ENCODE results near the gene RNF17.
"Not testable (repeated sequence)": the region's sequence is repeated elsewhere in the genome, so short reads cannot be mapped to it uniquely, and the experiment has no call there.

Gene RNF17

GRCh38 chr13:24723206-24723605 lies 40.8 kb upstream of the RNF17 start:
- no peak overlapping the region for H3K27ac ChIP-seq
- TF ChIP-seq CTCF (conservative IDR thresholded peaks at IDR 0.05; ENCODE audit: low read depth): no peak
- ChIA-PET POLR2A (ENCODE audit: low non-redundant PET) (no interaction called here), CTCF (interaction anchor here (0.7 kb wide), 1 partner anchor 30 kb away, joined by 3 read pairs; no protein-coding TSS in a partner anchor)
- no peak for DNase-seq (ENCODE audit: low spot score)

- CTCF ChIA-PET: interaction anchor here (0.8 kb wide), 1 partner anchor 444 kb away, joined by 5 read pairs; no protein-coding TSS in a partner anchor
- no peak for TF ChIP-seq CTCF (conservative IDR thresholded peaks at IDR 0.05; ENCODE audit: low read depth)
- no peak overlapping the region for H3K27ac ChIP-seq
- POLR2A ChIA-PET (ENCODE audit: low non-redundant PET): no interaction called here
- DNase-seq (ENCODE audit: low spot score): no peak
Measured at GRCh38 chr13:24724714-24725113, 39.3 kb upstream of the RNF17 start.

- H3K27ac ChIP-seq: no peak overlapping the region
- ChIA-PET CTCF (interaction anchor here (2.5 kb wide), 1 partner anchor 120 kb away, joined by 12 read pairs; no protein-coding TSS in a partner anchor), POLR2A (ENCODE audit: low non-redundant PET) (no interaction called here)
- DNase-seq (ENCODE audit: low spot score): no peak
- no peak for TF ChIP-seq CTCF (conservative IDR thresholded peaks at IDR 0.05; ENCODE audit: low read depth)
Measured at GRCh38 chr13:24725379-24725778, 38.6 kb upstream of the RNF17 start.

- peak; percentile 76 for TF ChIP-seq CTCF (conservative IDR thresholded peaks at IDR 0.05; ENCODE audit: low read depth)
- POLR2A ChIA-PET (ENCODE audit: low non-redundant PET): no interaction called here
Measured at GRCh38 chr13:24727731-24728601, 36.0 kb upstream of the RNF17 start.

GRCh38 chr13:24730873-24731567 lies 32.9 kb upstream of the RNF17 start:
- DNase-seq (ENCODE audit: low spot score); H3K27ac ChIP-seq; POLR2A ChIA-PET (ENCODE audit: low non-redundant PET); CTCF ChIA-PET: not testable (repeated sequence)

More at GRCh38 chr13:24727731-24728601, 36.0 kb upstream of the RNF17 start:
- CTCF ChIA-PET: interaction anchor here (0.5 to 2.5 kb wide), 9 partner anchors 12 to 434 kb away, joined by 3 to 12 read pairs (median 5); no protein-coding TSS in a partner anchor
- H3K27ac ChIP-seq: no peak overlapping the region
- DNase-seq (ENCODE audit: low spot score): peak; percentile 88

- ChIA-PET CTCF (no interaction called here), POLR2A (ENCODE audit: low non-redundant PET) (no interaction called here)
- no peak for TF ChIP-seq CTCF (conservative IDR thresholded peaks at IDR 0.05; ENCODE audit: low read depth)
- DNase-seq (ENCODE audit: low spot score): no peak
- H3K27ac ChIP-seq: no peak overlapping the region
Measured at GRCh38 chr13:24734950-24735349, 29.0 kb upstream of the RNF17 start.
